H9 (cell line): ENCODE results near the gene HIPK3. TPM values are rescaled to one million over a fixed set of nuclear protein-coding genes. Genes with fewer than 3 reads are reported as not detected.

Experiments used
- DNase-seq: peaks from one replicate; pipeline ENCODE4 v3.0.0-alpha.2; 2017
- H2AFZ ChIP-seq: one replicate; pipeline ENCODE4 v1.6.1; 2013; ENCODE audit warnings: mild to moderate bottlenecking, low read length, control low read depth, moderate library complexity
- H2AK5ac ChIP-seq: 2 replicates; pipeline ENCODE4 v1.6.1; 2013; ENCODE audit warnings: low read length, control low read depth, mixed read lengths; ENCODE audit not compliant: insufficient read length
- H2BK120ac ChIP-seq: one replicate; pipeline ENCODE4 v1.6.1; 2013; ENCODE audit warnings: low read depth, mild to moderate bottlenecking, low read length, control low read depth, inconsistent platforms; ENCODE audit not compliant: poor library complexity, severe bottlenecking
- H2BK12ac ChIP-seq: 2 replicates; pipeline ENCODE4 v1.6.1; 2013; ENCODE audit warnings: low read length, control low read depth, mixed read lengths, low read depth; ENCODE audit not compliant: insufficient read length
- H2BK15ac ChIP-seq: 2 replicates; pipeline ENCODE4 v1.6.1; 2013; ENCODE audit warnings: low read depth, low read length, control low read depth
- H2BK20ac ChIP-seq: one replicate; pipeline ENCODE4 v1.6.1; 2013; ENCODE audit warnings: low read depth, mild to moderate bottlenecking, low read length, control low read depth, inconsistent platforms; ENCODE audit not compliant: poor library complexity, severe bottlenecking
- H2BK5ac ChIP-seq: 2 replicates; pipeline ENCODE4 v1.6.1; 2013; ENCODE audit warnings: low read length, control low read depth, mixed read lengths; ENCODE audit not compliant: insufficient read length
- H3K14ac ChIP-seq: 2 replicates; pipeline ENCODE4 v1.6.1; 2013; ENCODE audit warnings: low read length, control low read depth; ENCODE audit not compliant: insufficient read depth
- H3K18ac ChIP-seq: 2 replicates; pipeline ENCODE4 v1.6.1; 2013; ENCODE audit warnings: low read depth, mild to moderate bottlenecking, mixed read lengths, low read length, control low read depth; ENCODE audit not compliant: insufficient read length
- H3K23ac ChIP-seq: 2 replicates; pipeline ENCODE4 v1.6.1; 2013; ENCODE audit warnings: low read length, control low read depth, mixed read lengths, low read depth; ENCODE audit not compliant: insufficient read length
- H3K23me2 ChIP-seq: 2 replicates; pipeline ENCODE4 v1.6.1; 2013; ENCODE audit warnings: low read depth, mild to moderate bottlenecking, mixed read lengths, low read length, control low read depth; ENCODE audit not compliant: insufficient read length, poor library complexity, severe bottlenecking
- H3K27ac ChIP-seq: 2 replicates; pipeline ENCODE4 v1.5.1; 2013; ENCODE audit warnings: low read length, control low read depth, mixed read lengths, low read depth; ENCODE audit not compliant: insufficient read length
- H3K27me3 ChIP-seq: 2 replicates; pipeline ENCODE4 v1.6.1; 2013; ENCODE audit warnings: low read length, control low read depth, inconsistent platforms; ENCODE audit not compliant: insufficient read depth
- H3K4ac ChIP-seq: 2 replicates; pipeline ENCODE4 v1.6.1; 2013; ENCODE audit warnings: low read depth, mild to moderate bottlenecking, control low read depth, inconsistent platforms, low read length, moderate library complexity
- H3K4me1 ChIP-seq: 2 replicates; pipeline ENCODE4 v1.6.1; 2013; ENCODE audit warnings: low read length, control low read depth, inconsistent platforms; ENCODE audit not compliant: insufficient read depth
- H3K4me2 ChIP-seq: 2 replicates; pipeline ENCODE4 v1.6.1; 2013; ENCODE audit warnings: low read length, control low read depth, mixed read lengths; ENCODE audit not compliant: insufficient read length, insufficient read depth
- H3K56ac ChIP-seq: 2 replicates; pipeline ENCODE4 v1.6.1; 2013; ENCODE audit warnings: low read depth, mild to moderate bottlenecking, mixed read lengths, low read length, control low read depth; ENCODE audit not compliant: insufficient read length
- H3K79me1 ChIP-seq: 2 replicates; pipeline ENCODE4 v1.6.1; 2013; ENCODE audit warnings: low read depth, mild to moderate bottlenecking, moderate library complexity, low read length, control low read depth, inconsistent platforms; ENCODE audit not compliant: insufficient read depth, poor library complexity, severe bottlenecking
- H3K79me2 ChIP-seq: 2 replicates; pipeline ENCODE4 v1.6.1; 2013; ENCODE audit warnings: low read length, control low read depth, inconsistent platforms; ENCODE audit not compliant: insufficient read depth
- H3K9ac ChIP-seq: 2 replicates; pipeline ENCODE4 v1.6.1; 2013; ENCODE audit warnings: low read length, control low read depth, mixed read lengths; ENCODE audit not compliant: insufficient read length; ENCODE audit errors: extremely low read depth
- H3K9me3 ChIP-seq: one replicate; pipeline ENCODE4 v1.6.1; 2013; ENCODE audit warnings: low read depth, low read length, inconsistent platforms; ENCODE audit not compliant: control insufficient read depth
- H3T11ph ChIP-seq: one replicate; pipeline ENCODE4 v1.6.1; 2013; ENCODE audit warnings: mild to moderate bottlenecking, low read length, control low read depth, inconsistent platforms
- H4K20me1 ChIP-seq: one replicate; pipeline ENCODE4 v1.6.1; 2013; ENCODE audit not compliant: control insufficient read depth, insufficient read length, insufficient read depth
- H4K5ac ChIP-seq: 2 replicates; pipeline ENCODE4 v1.6.1; 2013; ENCODE audit warnings: low read depth, mild to moderate bottlenecking, mixed read lengths, low read length, control low read depth; ENCODE audit not compliant: insufficient read length
- H4K8ac ChIP-seq: replicated peaks from 2 replicates; pipeline ENCODE4 v1.6.1; 2013; ENCODE audit warnings: low read length, control low read depth, mixed read lengths, low read depth; ENCODE audit not compliant: insufficient read length
- H4K91ac ChIP-seq: 2 replicates; pipeline ENCODE4 v1.6.1; 2013; ENCODE audit warnings: low read depth, mild to moderate bottlenecking, moderate library complexity, mixed read lengths, low read length, control low read depth; ENCODE audit not compliant: insufficient read length
- H3K27ac Mint-ChIP-seq, 3 experiments: 2 replicates in 2 of 3; 3 replicates in 1 of 3; pipeline ENCODE4 v1.8.0; 2020 to 2021; ENCODE audit warnings: mixed read lengths in 3 of 3, mild to moderate bottlenecking in 1 of 3, moderate library complexity in 1 of 3
- H3K27me3 Mint-ChIP-seq: 2 replicates; pipeline ENCODE4 v1.8.0; 2021; ENCODE audit warnings: low read depth, mild to moderate bottlenecking, moderate library complexity, mixed read lengths
- H3K36me3 Mint-ChIP-seq, 3 experiments: 2 replicates in 2 of 3; 3 replicates in 1 of 3; pipeline ENCODE4 v1.8.0; 2020 to 2021; ENCODE audit warnings: low read depth in 3 of 3, mixed read lengths in 3 of 3; ENCODE audit not compliant: insufficient read depth in 1 of 3
- H3K4me1 Mint-ChIP-seq, 2 experiments: 2 replicates each; pipeline ENCODE4 v1.8.0; 2020; ENCODE audit warnings: mixed read lengths in 2 of 2
- H3K4me3 Mint-ChIP-seq, 2 experiments: 2 replicates in 1 of 2; 3 replicates in 1 of 2; pipeline ENCODE4 v1.8.0; 2020 to 2021; ENCODE audit warnings: mild to moderate bottlenecking in 2 of 2, mixed read lengths in 2 of 2, moderate library complexity in 1 of 2
- H3K9me3 Mint-ChIP-seq, 2 experiments: 2 replicates in 1 of 2; 3 replicates in 1 of 2; pipeline ENCODE4 v1.8.0; 2020; ENCODE audit warnings: mild to moderate bottlenecking in 2 of 2, mixed read lengths in 2 of 2, moderate library complexity in 1 of 2
- WGBS: extraction: QIAGEN DNeasy Blood & Tissue Kit; methylation state at CpG from one replicate; pipeline ENCODE4 v1.1.7; 2013; ENCODE audit warnings: missing lambda C conversion rate, low lambda C conversion rate, mixed read lengths; ENCODE audit not compliant: insufficient read length; ENCODE audit errors: extremely low coverage; 5-methylcytosine and 5-hydroxymethylcytosine counted together
- total RNA-seq: library from RNA; stranded (reverse); gene quantifications from 2 replicates; pipeline ENCODE4 v1.2.1, GENCODE V29; 2021
- TF ChIP-seq, protein P1 (sequence below): fragments of 200-600 bp; sonication (generic); conservative IDR thresholded peaks from 3 replicates; pipeline ENCODE4 v1.8.0; 2021; ENCODE audit warnings: antibody characterized with exemption, mild to moderate bottlenecking

Gene HIPK3
- total RNA-seq, 1 experiment from 2014 or later: 23.4 TPM

DNA sequence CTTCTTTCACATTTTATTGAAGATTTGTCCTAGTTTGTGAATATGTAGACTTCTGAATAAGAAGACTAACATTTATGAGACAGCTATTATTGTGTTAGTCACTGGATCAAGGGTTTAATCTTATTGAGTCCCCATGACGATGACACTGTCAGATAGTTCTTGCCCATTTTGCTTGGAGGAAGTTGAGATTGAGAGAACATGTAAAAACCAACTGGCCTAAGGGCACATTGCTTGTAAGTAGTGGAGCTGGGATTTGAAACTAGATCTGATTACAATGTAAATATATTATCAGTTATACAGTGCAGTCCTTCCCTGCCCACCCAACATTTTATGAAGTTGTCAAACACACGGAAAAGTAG, 134.7 kb downstream of the HIPK3 start:
- H2AK5ac ChIP-seq: no peak overlapping the region
- no peak overlapping the region for H4K5ac ChIP-seq
- Mint-ChIP-seq H3K27me3 (no peaks in the 10 kb centered on the region), H3K36me3 (no peaks in the 10 kb centered on the region), H3K4me1 (peaks cover 3 to 5% of the 10 kb centered on the region in 2 experiments), H3K4me3 (no peak overlapping the region), H3K9me3 (no peaks in the 10 kb centered on the region), H3K27ac (no peak overlapping the region)
- H3K4me1 ChIP-seq: no peaks in the 10 kb centered on the region
- H4K91ac ChIP-seq: no peak overlapping the region
- no peak overlapping the region for H3K4ac ChIP-seq
- WGBS: no CpG with 5 or more reads among the region's 2 CpGs
- H2BK12ac ChIP-seq: no peak overlapping the region
- no peak overlapping the region for H3K23ac ChIP-seq
- H3K23me2 ChIP-seq: no peaks in the 10 kb centered on the region
- no peak overlapping the region for H2BK120ac ChIP-seq
- H3K18ac ChIP-seq: no peak overlapping the region
- H3K79me2 ChIP-seq: no peaks in the 10 kb centered on the region
- no peak for DNase-seq
- TF ChIP-seq, protein P1, sequence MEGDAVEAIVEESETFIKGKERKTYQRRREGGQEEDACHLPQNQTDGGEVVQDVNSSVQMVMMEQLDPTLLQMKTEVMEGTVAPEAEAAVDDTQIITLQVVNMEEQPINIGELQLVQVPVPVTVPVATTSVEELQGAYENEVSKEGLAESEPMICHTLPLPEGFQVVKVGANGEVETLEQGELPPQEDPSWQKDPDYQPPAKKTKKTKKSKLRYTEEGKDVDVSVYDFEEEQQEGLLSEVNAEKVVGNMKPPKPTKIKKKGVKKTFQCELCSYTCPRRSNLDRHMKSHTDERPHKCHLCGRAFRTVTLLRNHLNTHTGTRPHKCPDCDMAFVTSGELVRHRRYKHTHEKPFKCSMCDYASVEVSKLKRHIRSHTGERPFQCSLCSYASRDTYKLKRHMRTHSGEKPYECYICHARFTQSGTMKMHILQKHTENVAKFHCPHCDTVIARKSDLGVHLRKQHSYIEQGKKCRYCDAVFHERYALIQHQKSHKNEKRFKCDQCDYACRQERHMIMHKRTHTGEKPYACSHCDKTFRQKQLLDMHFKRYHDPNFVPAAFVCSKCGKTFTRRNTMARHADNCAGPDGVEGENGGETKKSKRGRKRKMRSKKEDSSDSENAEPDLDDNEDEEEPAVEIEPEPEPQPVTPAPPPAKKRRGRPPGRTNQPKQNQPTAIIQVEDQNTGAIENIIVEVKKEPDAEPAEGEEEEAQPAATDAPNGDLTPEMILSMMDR: no peak
- H3K79me1 ChIP-seq: no peaks in the 10 kb centered on the region
- no peak overlapping the region for H3K27ac ChIP-seq
- no peak overlapping the region for H2BK20ac ChIP-seq
- H3K9me3 ChIP-seq: no peaks in the 10 kb centered on the region
- no peak overlapping the region for H3K9ac ChIP-seq
- no peaks in the 10 kb centered on the region for H4K20me1 ChIP-seq
- no peak overlapping the region for H3K56ac ChIP-seq
- no peak overlapping the region for H3K14ac ChIP-seq
- H4K8ac ChIP-seq: no peak overlapping the region
- no peak overlapping the region for H2AFZ ChIP-seq
- H3K4me2 ChIP-seq: no peak overlapping the region
- H2BK5ac ChIP-seq: no peak overlapping the region
- H2BK15ac ChIP-seq: no peak overlapping the region
- no peaks in the 10 kb centered on the region for H3K27me3 ChIP-seq
- no peak overlapping the region for H3T11ph ChIP-seq
